Omental fat pad (tissue), 4 donors: Measurements from ENCODE around the gene PUS7. TPM values are rescaled to one million over a fixed set of nuclear protein-coding genes. Genes with fewer than 3 reads are reported as not detected.

Experiments used
- ATAC-seq: fragments of 150-250 bp; one replicate; pipeline ENCODE4 v1.9.1; 2016; ENCODE audit warnings: mild to moderate bottlenecking, moderate library complexity; ENCODE audit not compliant: low FRiP score
- DNase-seq: peaks from one replicate; pipeline ENCODE4 v3.0.0-alpha.2; 2019; ENCODE audit warnings: low spot score
- total RNA-seq, 4 donors: library from RNA; depleted of rRNA; stranded (reverse); fragments of >200 nt; gene quantifications; one replicate each; pipeline ENCODE4 v1.1.0, GENCODE V29; 2016
- TF ChIP-seq, protein P1 (sequence below), 3 donors: fragments of 450-650 bp; IDR thresholded peaks; one replicate each; pipeline ENCODE4 v1.5.1; 2016 to 2017; ENCODE audit warnings: antibody characterized with exemption in 3 of 3, mild to moderate bottlenecking in 3 of 3, moderate library complexity in 2 of 3

Gene PUS7
- total RNA-seq, 4 donors from 2014 or later = 12.6 to 42.3 (median 13.1) TPM

DNA sequence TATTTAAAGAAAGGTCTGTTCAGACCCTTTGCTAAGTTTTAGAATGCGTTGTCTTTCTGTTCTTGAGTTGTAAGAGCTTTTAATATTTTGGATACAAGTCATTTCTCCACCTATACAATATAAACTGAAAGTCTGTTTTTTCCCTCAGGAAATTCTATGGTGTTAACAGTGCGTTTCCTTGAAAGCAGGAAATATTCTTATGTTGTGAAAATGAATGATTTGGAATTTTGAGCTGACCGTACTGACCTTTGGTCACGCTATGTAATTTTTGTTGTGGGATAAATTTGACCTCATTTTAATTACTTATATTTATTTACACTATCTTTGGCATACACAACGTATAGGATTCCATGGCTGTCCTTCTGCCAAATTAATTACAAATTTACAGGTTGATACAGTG, 43.5 kb downstream of the PUS7 start:
- TF ChIP-seq, protein P1, sequence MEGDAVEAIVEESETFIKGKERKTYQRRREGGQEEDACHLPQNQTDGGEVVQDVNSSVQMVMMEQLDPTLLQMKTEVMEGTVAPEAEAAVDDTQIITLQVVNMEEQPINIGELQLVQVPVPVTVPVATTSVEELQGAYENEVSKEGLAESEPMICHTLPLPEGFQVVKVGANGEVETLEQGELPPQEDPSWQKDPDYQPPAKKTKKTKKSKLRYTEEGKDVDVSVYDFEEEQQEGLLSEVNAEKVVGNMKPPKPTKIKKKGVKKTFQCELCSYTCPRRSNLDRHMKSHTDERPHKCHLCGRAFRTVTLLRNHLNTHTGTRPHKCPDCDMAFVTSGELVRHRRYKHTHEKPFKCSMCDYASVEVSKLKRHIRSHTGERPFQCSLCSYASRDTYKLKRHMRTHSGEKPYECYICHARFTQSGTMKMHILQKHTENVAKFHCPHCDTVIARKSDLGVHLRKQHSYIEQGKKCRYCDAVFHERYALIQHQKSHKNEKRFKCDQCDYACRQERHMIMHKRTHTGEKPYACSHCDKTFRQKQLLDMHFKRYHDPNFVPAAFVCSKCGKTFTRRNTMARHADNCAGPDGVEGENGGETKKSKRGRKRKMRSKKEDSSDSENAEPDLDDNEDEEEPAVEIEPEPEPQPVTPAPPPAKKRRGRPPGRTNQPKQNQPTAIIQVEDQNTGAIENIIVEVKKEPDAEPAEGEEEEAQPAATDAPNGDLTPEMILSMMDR (IDR thresholded peaks at IDR 0.05) = no peak
- DNase-seq (no peak), ATAC-seq (no peak)

DNA sequence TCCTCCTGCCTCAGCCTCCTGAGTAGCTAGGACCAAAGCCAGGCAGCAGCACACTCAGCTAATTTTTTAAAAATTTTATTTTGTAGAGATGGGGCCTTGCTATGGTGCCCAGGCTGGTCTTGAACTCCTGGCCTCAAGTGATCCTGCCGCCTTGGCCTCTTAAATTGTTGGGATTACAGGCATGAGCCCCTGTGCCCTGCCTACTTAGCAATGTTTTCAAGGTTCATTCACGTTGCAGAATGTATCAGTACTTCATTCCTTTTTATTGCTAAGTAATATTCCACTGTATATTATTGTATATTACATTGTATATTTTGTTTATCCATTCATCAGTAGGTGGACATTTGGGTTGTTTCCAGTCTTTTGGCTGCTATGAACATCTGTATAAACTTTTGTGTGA, 44.2 kb downstream of the PUS7 start:
- no peak for ATAC-seq
- TF ChIP-seq, protein P1 (IDR thresholded peaks at IDR 0.05) = no peak
- no peak for DNase-seq

DNA sequence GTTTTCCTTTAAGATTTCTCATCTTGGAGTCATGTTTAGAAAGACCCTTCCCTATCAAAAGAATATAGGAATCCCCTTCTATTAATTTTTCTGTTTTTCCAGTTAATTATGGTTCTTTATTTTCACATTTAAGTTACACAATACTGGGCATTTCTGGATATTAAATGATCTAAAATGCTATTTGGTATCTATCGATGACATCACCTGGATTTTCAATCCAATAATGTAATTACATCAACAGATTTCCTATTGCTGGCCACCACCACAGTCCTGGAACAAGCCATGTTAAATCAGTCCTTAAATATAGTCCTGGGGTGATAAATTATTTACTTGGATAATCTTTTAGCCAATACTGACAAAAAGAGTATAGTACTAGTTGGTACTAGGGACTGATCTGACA, 48.0 kb downstream of the PUS7 start:
- TF ChIP-seq, protein P1 (IDR thresholded peaks at IDR 0.05) = no peak
- DNase-seq = no peak
- ATAC-seq = no peak

DNA sequence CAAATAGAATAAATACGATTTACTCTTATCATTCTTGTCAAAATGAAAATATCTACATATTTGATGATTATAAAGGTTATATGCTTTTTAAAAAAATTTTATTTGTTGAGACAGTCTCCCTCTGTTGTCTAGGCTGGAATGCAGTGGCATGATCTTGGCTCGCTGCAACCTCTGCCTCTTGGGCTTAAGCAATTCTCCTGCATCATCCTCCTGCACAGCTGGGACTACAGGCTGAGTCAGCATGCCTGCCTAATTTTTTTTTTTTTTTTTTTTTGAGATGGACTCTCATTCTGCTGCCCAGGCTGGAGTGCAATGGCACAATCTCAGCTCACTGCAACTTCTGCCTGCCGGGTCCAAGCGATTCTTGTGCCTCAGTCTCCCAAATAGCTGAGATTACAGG, 48.9 kb downstream of the PUS7 start:
- DNase-seq (no peak), ATAC-seq (peak; percentile 81)
- TF ChIP-seq, protein P1 (IDR thresholded peaks at IDR 0.05) = no peak

DNA sequence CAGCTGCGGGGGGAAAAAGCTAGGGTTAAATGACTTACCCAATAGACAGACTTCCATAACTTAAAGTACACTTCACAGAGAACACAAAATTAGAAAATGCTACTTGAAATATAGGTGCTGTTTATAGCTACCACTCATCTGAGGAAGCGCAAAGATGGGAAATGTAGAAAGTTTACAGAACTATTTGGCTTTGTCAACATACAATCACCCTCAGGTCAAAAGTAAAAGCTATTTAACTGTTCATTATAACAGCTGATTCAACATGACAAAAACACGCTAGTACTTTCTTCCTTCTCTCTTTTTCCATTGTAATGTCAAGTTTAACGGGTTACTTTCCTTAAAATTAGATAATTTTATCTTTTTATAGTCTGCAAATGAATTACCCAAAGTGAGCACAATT, 51.2 kb downstream of the PUS7 start:
- TF ChIP-seq, protein P1 (IDR thresholded peaks at IDR 0.05) = no peak
- ATAC-seq = no peak
- no peak for DNase-seq

DNA sequence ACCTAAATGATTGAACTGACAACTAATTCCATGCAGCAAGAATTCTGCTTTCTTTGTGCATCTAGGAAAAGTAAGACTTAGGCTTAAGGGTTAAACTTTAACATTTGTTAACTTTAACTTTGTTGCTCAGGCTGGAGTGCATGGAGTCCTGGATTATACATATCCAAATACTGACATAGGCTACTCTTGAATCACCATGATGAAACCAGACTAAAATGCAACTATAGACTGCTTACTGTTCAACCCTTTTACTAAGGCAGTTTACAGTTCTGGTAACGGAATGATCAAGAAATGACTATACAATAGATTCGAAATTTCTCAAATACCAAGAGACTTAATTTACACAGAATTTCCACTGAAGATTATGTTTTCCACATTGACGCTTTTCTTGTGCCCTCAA, 52.0 kb downstream of the PUS7 start:
- DNase-seq = no peak
- TF ChIP-seq, protein P1 (IDR thresholded peaks at IDR 0.05) = no peak
- ATAC-seq = no peak

DNA sequence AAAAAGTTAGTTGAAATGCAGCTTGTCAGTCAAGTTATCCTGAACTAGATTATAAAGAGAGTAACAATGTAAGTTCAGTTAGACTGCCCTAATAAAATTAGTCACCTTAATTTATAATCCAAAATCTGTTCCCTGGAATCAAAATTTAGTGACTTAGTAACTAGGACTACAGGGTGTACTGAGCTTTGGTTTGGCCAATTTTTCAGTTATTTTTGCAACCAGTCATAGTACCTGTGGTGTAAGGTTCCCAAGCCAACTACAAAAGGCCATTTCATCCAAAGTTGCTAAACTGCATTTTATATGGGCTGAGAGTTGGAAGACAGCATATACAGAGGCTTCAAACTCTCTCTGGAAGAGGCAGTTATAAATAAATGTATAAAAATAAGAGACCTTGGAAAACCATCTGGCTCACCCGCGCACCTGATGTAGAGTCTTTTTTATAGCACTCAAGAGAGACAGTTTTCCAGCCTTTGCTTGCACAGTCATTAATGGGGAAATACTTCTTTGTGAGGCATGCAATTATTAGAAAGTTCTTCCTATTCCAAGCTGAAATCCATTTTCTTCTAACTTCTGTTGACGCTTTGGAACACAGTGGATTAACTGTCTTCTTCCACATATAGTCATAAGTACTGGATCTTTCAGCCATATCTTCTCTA, 59.2 kb downstream of the PUS7 start:
- no peak for ATAC-seq
- TF ChIP-seq, protein P1 (IDR thresholded peaks at IDR 0.05) = no peak
- DNase-seq = no peak
